ENCODE results near the gene AMOTL1. TPM values are rescaled to one million over a fixed set of nuclear protein-coding genes. Genes with fewer than 3 reads are reported as not detected.
A peak's percentile ranks its signal among the peaks of the same experiment; 100 is the strongest.

Gene AMOTL1
- total RNA-seq, 2 donors from 2014 or later = 45.0 to 60.0 TPM

DNA sequence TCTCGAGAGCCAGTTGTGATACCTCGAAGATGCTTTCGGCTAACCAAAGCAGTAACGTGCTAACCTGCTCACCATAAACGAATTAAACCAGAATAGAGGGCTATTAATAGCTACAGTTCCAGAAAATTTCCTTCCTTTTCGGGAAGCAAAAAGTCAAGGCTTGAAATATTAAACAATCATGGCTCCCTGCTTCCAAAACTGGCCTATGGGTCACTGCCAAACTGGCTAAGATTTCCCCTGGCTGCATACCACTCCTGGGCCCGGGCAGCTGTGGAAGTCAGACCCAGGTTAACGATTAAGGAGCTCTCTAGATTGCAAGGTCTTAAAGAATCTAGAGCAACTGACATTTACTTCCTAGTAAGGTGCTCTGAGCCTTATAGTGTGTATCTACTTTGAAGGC, 1.7 kb downstream of the AMOTL1 start:
- peaks cover 22% of the 10 kb centered on the region for H3K4me1 ChIP-seq (ENCODE audit: control insufficient read depth, insufficient read depth, low read length)
- peak overlapping the region; percentile 96 for H3K4me3 ChIP-seq (ENCODE audit: low read length)
- Mint-ChIP-seq H3K4me1 (peaks cover 30% of the 10 kb centered on the region), H3K36me3 (ENCODE audit: low read depth) (peaks cover 6% of the 10 kb centered on the region), H3K4me3 (no peak overlapping the region), H3K9me3 (peaks cover 5% of the 10 kb centered on the region), H3K27me3 (ENCODE audit: insufficient read depth) (peaks cover 5% of the 10 kb centered on the region), H3K27ac (peak overlapping the region; percentile 93)
- H3K36me3 ChIP-seq (ENCODE audit: control insufficient read depth, insufficient read depth, low read length) = peaks cover 16% of the 10 kb centered on the region
- H3K9me3 ChIP-seq (ENCODE audit: control insufficient read depth, low read length) = peaks cover 7% of the 10 kb centered on the region
- WGBS, 2 experiments (ENCODE audit: insufficient coverage in 1 of 2, insufficient read length in 1 of 2) = 20 to 24% methylated on average over 4 to 8 of the region's 8 CpGs
- H3K27me3 ChIP-seq (ENCODE audit: control insufficient read depth, insufficient read depth, low read length, poor library complexity, severe bottlenecking) = no peaks in the 10 kb centered on the region
- no peak overlapping the region for H3K27ac ChIP-seq (ENCODE audit: low read depth, low read length)
- H3K9ac ChIP-seq (ENCODE audit: extremely low read depth, low read length, poor library complexity, severe bottlenecking) = peak overlapping the region; percentile 95
- no peak for DNase-seq
- TF ChIP-seq, protein P1, sequence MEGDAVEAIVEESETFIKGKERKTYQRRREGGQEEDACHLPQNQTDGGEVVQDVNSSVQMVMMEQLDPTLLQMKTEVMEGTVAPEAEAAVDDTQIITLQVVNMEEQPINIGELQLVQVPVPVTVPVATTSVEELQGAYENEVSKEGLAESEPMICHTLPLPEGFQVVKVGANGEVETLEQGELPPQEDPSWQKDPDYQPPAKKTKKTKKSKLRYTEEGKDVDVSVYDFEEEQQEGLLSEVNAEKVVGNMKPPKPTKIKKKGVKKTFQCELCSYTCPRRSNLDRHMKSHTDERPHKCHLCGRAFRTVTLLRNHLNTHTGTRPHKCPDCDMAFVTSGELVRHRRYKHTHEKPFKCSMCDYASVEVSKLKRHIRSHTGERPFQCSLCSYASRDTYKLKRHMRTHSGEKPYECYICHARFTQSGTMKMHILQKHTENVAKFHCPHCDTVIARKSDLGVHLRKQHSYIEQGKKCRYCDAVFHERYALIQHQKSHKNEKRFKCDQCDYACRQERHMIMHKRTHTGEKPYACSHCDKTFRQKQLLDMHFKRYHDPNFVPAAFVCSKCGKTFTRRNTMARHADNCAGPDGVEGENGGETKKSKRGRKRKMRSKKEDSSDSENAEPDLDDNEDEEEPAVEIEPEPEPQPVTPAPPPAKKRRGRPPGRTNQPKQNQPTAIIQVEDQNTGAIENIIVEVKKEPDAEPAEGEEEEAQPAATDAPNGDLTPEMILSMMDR (conservative IDR thresholded peaks at IDR 0.05) = no peak

DNA sequence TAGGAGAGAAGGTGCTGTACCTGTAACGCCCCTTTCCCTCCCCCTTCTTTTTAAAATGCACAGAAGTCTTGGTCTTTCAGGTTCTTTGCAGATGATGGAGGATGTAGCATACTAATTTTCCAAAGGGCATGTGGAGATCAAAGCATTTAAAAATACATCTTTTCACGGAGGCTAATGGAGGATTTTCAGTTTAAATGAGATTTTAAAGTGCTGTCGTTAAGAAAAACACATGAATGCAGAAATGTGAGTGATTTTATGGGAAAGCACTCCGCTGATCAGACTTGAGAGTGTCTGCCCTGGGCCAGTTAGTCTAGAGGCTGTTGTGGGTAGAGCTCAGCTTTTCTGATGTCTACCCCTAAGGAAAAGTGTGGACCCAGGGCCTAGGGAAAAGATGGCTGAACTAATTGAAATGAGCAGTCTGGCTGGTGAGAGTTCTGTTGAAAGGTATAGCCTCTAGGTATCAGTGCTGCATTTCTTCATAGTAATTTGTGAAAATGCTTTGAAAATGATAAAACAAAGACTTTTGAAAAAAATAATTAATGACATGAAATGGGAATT, 2.5 kb downstream of the AMOTL1 start:
- Histone ChIP-seq H3K9ac (ENCODE audit: extremely low read depth, low read length, poor library complexity, severe bottlenecking) (peak overlapping the region; percentile 95), H3K36me3 (ENCODE audit: control insufficient read depth, insufficient read depth, low read length) (peaks cover 16% of the 10 kb centered on the region), H3K27me3 (ENCODE audit: control insufficient read depth, insufficient read depth, low read length, poor library complexity, severe bottlenecking) (no peaks in the 10 kb centered on the region), H3K9me3 (ENCODE audit: control insufficient read depth, low read length) (peaks cover 7% of the 10 kb centered on the region), H3K4me1 (ENCODE audit: control insufficient read depth, insufficient read depth, low read length) (peaks cover 16% of the 10 kb centered on the region), H3K27ac (ENCODE audit: low read depth, low read length) (no peak overlapping the region), H3K4me3 (ENCODE audit: low read length) (peak overlapping the region; percentile 96)
- WGBS, 2 experiments (ENCODE audit: insufficient coverage in 1 of 2, insufficient read length in 1 of 2) = 37 to 48% methylated on average over 3 of the region's 4 CpGs
- H3K4me3 Mint-ChIP-seq = no peak overlapping the region
- H3K27me3 Mint-ChIP-seq (ENCODE audit: insufficient read depth) = peaks cover 2% of the 10 kb centered on the region
- H3K27ac Mint-ChIP-seq = no peak overlapping the region
- H3K36me3 Mint-ChIP-seq (ENCODE audit: low read depth) = peaks cover 6% of the 10 kb centered on the region
- peaks cover 31% of the 10 kb centered on the region for H3K4me1 Mint-ChIP-seq
- peaks cover 5% of the 10 kb centered on the region for H3K9me3 Mint-ChIP-seq
- no peak for DNase-seq
- TF ChIP-seq, protein P1 (conservative IDR thresholded peaks at IDR 0.05) = no peak

DNA sequence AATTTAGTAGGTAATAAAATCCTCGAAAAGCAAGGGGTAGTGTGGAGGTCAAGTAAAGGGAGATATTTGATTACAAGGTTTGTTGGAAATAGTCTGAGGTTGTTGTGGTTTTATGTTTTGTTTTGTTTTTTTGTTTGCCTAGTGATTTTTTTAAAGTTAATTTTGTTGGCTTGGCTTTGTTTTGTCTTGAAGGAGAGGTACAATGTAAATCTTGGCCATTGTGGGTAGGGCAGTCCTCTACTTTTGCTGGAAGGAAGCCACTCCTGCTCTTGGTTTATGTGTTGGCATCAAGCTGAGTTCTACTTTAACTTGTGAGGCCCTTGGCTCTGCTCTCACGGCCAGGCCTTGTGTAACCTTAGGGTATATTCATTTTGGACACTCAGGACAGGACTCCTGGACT, 3.2 kb downstream of the AMOTL1 start:
- H3K36me3 ChIP-seq (ENCODE audit: control insufficient read depth, insufficient read depth, low read length) = peaks cover 16% of the 10 kb centered on the region
- Mint-ChIP-seq H3K27me3 (ENCODE audit: insufficient read depth) (peaks cover 2% of the 10 kb centered on the region), H3K27ac (no peak overlapping the region), H3K9me3 (peaks cover 5% of the 10 kb centered on the region), H3K36me3 (ENCODE audit: low read depth) (peaks cover 6% of the 10 kb centered on the region), H3K4me1 (peaks cover 39% of the 10 kb centered on the region), H3K4me3 (peak overlapping the region; percentile 13)
- H3K27me3 ChIP-seq (ENCODE audit: control insufficient read depth, insufficient read depth, low read length, poor library complexity, severe bottlenecking) = no peaks in the 10 kb centered on the region
- DNase-seq = no peak
- no peak overlapping the region for H3K9ac ChIP-seq (ENCODE audit: extremely low read depth, low read length, poor library complexity, severe bottlenecking)
- peaks cover 7% of the 10 kb centered on the region for H3K9me3 ChIP-seq (ENCODE audit: control insufficient read depth, low read length)
- peaks cover 11% of the 10 kb centered on the region for H3K4me1 ChIP-seq (ENCODE audit: control insufficient read depth, insufficient read depth, low read length)
- peak overlapping the region; percentile 96 for H3K4me3 ChIP-seq (ENCODE audit: low read length)
- TF ChIP-seq, protein P1 (conservative IDR thresholded peaks at IDR 0.05) = no peak
- 72 to 100% methylated on average over 1 to 2 of the region's 2 CpGs for WGBS, 2 experiments (ENCODE audit: insufficient coverage in 1 of 2, insufficient read length in 1 of 2)
- H3K27ac ChIP-seq (ENCODE audit: low read depth, low read length) = no peak overlapping the region
